ENCODE data around the gene ACTN1.

DNA sequence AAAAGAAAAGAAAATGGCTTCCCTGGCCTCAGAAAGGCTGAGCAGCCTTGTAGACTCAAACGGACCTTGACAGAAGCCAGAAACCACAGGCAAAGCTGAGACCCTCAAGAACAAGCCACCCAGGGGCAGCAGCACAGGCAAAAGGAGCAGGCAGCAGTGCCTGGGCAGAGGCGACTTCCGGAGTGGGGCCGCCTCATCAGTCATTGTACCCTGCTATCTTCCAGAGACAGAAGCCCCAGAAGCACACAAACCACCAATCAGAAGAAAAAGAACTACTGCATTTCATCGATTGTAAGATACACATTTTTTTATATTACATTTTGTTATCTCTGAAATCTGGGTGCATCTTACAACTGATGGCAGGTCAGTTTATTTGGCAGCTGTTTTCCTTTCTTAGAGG is 128.0 kb downstream of the ACTN1 start:
- TF ChIP-seq EP300 (IDR thresholded peaks at IDR 0.05) (no peak), POLR2A (IDR thresholded peaks at IDR 0.05) (no peak)
- TF ChIP-seq, protein P1, sequence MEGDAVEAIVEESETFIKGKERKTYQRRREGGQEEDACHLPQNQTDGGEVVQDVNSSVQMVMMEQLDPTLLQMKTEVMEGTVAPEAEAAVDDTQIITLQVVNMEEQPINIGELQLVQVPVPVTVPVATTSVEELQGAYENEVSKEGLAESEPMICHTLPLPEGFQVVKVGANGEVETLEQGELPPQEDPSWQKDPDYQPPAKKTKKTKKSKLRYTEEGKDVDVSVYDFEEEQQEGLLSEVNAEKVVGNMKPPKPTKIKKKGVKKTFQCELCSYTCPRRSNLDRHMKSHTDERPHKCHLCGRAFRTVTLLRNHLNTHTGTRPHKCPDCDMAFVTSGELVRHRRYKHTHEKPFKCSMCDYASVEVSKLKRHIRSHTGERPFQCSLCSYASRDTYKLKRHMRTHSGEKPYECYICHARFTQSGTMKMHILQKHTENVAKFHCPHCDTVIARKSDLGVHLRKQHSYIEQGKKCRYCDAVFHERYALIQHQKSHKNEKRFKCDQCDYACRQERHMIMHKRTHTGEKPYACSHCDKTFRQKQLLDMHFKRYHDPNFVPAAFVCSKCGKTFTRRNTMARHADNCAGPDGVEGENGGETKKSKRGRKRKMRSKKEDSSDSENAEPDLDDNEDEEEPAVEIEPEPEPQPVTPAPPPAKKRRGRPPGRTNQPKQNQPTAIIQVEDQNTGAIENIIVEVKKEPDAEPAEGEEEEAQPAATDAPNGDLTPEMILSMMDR (IDR thresholded peaks at IDR 0.05), result no peak

All from suprapubic skin (tissue), 3 donors.